Right forelimb (tissue), 1 donor: ENCODE data around the gene CFAP97D2.
"Not testable (repeated sequence)": the region's sequence is repeated elsewhere in the genome, so short reads cannot be mapped to it uniquely, and the experiment has no call there.

Experiments
- DNase-seq: peaks from one replicate; pipeline ENCODE4 v3.0.0-alpha.2; 2018

Gene CFAP97D2

DNA sequence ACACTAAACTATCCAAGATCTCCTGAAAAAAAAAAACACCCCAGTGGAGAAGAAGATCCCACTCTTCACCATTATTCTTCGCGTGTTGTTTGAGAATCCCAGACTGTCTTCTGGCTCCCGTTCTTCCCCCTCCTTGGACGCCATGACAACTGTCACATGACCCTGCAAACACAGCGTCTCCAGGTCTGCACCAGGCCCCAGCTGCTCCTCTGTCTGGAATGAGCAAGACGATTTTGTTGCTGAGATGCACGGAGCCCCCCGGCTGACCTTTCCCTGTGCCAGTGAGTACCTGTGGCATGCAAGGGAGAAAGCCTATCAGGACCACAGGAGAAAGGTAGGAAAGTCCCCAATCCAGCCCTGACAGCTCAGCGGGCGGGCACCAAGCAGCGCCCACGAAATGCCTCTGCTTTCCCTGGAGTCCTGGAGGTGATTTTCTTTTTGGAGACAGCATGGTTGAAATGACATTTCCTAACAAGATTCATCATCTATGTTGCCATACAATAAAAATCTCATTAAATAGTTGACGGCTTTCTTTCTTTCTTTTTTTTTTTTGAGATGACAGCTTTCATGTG, at the start of gene CFAP97D2:
Gene CFAP97D2 (plus strand): TSS at position 171 of the 572 bp plus-strand sequence. CDS start 74 bp downstream, at position 245.
- DNase-seq = no peak

GRCh38 chr13:114129649-114130062, 49.4 kb upstream of the CFAP97D2 start:
- DNase-seq = no peak

- no peak for DNase-seq
Measured at GRCh38 chr13:114130131-114130836, 48.8 kb upstream of the CFAP97D2 start.

DNA sequence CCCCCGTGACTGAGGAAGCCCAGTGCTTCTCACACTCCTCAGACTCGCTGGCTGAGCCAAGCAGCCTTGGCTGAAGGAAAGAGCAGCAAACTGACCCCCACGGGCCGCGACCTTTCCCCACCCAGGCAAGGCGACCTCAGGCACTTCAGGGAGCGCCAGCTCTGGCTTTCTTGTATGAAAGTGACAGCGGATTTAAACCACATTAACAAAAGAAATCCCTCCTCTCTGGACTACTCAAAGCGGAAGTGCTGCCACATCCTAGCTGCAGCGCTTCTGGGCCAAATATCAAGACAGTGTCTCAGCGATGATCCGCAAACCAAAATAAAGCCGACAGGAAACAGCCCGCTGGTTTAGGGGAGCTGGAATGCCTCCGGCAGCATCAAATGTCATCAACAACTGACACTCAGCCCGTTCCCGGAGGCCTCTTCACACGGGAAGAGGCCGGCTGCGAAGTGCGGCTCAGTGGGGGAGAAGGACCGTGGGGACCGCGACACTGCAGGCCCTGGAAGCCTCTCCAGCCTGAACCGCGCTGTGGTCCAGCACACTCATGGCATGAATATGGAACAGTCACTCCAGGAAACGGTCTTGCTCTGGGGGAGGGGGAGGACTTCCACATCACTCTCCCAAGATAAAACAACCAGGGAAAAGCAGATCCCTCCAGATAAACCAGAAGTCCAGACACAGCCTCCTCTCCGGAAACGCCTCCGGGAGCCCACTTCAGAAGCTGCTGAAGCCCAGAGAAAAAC, 48.0 kb upstream of the CFAP97D2 start:
- DNase-seq = no peak

GRCh38 chr13:114131583-114132418, 47.3 kb upstream of the CFAP97D2 start:
- DNase-seq = peak; percentile 72

GRCh38 chr13:114132419-114133121, 46.5 kb upstream of the CFAP97D2 start, which contains the start of gene RASA3:
TSS of gene RASA3 (minus strand) at chr13:114132623. CDS start at chr13:114132489, 134 bp downstream.
- peak; percentile 89 for DNase-seq

- not testable (repeated sequence) for DNase-seq
Measured at GRCh38 chr13:114133126-114133525, 45.9 kb upstream of the CFAP97D2 start.

GRCh38 chr13:114133552-114133951, 45.5 kb upstream of the CFAP97D2 start:
- not testable (repeated sequence) for DNase-seq

- no peak for DNase-seq
Measured at GRCh38 chr13:114134111-114134943, 44.7 kb upstream of the CFAP97D2 start.

DNA sequence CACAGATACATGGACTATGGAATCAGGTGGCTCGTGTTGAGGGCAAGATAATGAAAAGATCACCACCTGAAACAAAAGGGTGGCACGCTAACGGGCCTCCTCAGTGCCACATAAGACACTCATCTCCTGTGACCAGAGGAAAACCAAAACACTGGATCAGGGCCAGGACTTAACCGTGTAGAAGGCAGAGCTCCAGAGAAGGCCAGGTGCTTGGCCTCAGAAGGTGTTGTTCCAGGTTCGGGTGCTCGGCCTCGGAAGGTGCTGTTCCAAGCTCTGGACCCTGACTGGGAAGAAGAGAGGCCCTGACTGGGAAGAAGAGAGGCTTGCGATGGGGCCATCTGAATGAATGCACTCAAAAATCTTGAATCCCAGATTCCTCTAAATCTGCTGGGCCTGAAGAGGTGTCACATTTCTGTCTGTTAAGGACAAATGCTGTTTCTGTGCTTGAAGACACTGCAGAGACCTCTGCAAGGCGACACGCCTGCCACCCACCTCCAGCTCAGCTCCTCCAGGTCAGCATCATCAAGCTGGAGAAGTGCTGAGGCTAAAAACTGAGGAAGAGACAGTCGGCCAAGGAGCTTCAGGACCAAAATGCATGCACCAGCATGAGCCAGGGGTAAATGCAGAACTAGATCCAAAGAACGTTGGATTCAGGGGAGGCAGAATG, 44.0 kb upstream of the CFAP97D2 start:
- no peak for DNase-seq

- DNase-seq = no peak
Measured at GRCh38 chr13:114135731-114136171, 43.3 kb upstream of the CFAP97D2 start.

- DNase-seq = no peak
Measured at GRCh38 chr13:114136576-114136975, 42.5 kb upstream of the CFAP97D2 start.

DNA sequence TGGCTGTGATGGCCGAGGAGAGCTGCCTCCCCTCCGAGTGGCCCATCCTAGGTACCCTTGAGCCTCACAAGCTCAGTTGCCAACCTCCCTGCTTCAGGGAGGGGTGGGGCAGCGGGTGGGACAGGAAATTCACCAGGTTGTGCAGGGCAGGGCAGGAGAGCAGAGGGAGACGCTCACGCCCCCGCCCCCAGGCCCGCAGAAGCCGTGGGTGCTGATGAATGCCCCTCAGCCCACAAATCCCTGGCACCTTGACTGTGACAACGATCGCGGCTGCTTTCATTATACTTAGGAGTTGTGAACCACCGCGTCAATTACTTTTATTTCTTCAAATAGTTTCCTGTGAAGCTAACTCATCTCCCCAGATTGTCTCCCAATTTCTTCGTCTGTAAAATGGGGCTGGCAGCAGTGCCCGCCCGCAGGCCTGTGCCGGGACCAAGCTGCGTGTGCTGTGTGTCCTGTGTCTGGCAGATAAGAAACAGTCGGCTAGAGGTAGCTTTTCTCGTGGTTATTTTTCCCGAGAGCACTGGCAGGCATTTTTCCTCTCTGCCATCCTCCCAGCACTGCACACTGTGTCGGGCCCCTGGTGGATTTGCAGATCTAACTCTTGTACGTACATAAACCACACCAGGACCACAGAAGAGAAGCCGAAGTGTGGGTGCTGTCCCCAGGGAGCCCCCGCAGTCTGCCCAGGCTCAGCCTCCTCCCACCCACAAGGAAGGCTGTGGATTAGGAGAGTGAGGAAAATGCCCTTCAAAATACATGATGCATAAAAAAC, 38.7 kb upstream of the CFAP97D2 start:
- DNase-seq = no peak

- no peak for DNase-seq
Measured at GRCh38 chr13:114140906-114141250, 38.2 kb upstream of the CFAP97D2 start.

DNA sequence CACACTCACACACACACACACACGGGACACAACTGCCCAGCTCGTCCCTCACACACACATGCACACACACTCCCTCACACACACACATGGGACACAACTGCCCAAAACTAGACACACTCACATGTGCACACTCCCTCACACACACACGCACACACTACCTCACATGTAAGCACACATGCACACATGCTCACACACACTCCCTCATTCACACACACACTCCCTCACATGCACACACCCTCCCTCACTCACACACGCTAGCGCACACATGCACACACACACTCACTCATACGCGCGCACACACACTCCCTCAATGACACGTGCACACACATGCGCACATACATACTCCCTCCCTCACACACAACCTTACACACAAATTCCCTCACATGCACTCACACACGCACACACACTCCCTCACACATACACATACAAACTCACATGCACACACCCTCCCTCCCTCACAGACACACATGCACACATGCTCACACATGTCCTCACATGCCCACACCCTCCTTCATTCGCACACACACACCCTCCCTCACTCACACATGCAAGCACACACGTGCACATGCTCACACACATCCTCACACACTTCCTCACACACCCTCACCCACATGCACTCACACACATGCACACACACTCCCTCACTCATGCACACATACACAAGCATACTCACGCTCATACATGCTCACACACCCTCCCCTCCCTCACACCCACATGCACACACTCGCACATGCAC, 37.6 kb upstream of the CFAP97D2 start:
- DNase-seq = no peak

GRCh38 chr13:114142137-114142550, 36.9 kb upstream of the CFAP97D2 start:
- no peak for DNase-seq

DNA sequence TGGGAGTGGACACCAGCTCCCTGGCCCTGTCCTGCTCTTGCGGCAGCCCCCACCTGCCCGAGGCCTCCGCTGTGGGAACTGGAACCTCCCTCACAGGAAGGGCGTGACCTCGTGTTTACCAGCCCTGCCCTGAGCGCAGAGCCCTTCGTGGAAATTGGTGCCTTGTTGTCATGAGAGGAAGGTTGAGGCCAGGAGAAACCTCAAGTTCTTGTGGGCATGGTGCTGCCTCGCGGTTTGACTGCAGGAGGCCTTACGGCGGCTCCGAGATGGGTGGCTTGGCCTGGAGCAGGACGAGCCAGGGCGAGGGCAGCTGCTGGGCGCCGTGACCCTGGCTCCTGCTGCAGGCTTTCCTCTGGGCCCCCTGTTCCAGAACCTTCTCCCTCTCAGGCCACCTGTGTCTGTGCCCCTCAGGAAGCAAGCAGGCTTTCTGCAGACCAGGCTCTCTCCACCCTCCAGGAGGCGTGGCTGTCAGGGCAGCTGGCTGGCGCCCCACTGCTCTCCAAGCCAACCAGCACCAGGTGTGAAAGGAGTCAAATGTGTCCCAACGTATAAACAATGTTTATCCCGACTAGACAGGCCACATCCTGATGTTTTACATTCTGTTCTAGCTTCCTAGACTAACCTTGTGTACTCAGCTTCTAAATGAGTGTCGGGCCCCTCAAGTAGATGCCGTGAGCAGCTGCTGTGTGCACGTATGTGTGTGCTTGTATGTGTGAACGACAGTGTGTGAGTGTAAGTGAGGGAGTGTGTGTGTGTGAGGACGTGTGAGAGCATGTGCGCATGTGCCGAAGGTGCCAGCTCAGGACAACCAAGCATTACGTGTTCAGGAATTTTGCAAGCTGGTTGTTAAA, 36.2 kb upstream of the CFAP97D2 start:
- DNase-seq = no peak
